HCT116 (cell line): Measurements from ENCODE around the gene RBM25. TPM values are rescaled to one million over a fixed set of nuclear protein-coding genes. Genes with fewer than 3 reads are reported as not detected.

ENCODE experiments used
- ATAC-seq: fragments of 200-7000 bp; cut with Tn5 transposase; 2 replicates; pipeline ENCODE4 v1.9.1; 2020; ENCODE audit warnings: mild to moderate bottlenecking, moderate library complexity
- BruUV-seq: library from RNA; stranded (reverse); fragments of 400-500 nt; replicated peaks from 2 replicates; lab custom pipeline; 2021; lab: Mats Ljungman, UMichigan
- CTCF ChIA-PET: fragments of 300-600 bp; sonication (Branson Sonifier 250); formaldehyde crosslinking; loops from one replicate; lab custom pipeline; 2021; ENCODE audit warnings: antibody characterized with exemption; lab: Charles Lee
- POLR2A ChIA-PET: fragments of 300-600, 350-600 bp; sonication (Branson Sonifier 250); formaldehyde crosslinking; loops from one replicate; lab custom pipeline; 2021; ENCODE audit warnings: antibody characterized with exemption; lab: Charles Lee
- RAD21 ChIA-PET, 2 experiments: fragments of 300-600 bp; sonication (Branson Sonifier 250); formaldehyde crosslinking; loops; one replicate each; lab custom pipeline; 2023; ENCODE audit warnings: low total read pairs in 2 of 2; ENCODE audit not compliant: uncharacterized antibody in 2 of 2, unreplicated experiment in 2 of 2, low non-redundant PET in 1 of 2; lab: Charles Lee
- DNase-seq: peaks from one replicate; pipeline ENCODE4 v3.0.0-alpha.2; 2010; ENCODE audit warnings: low read depth, low spot score
- H2AFZ ChIP-seq: fragments of 200-600 bp; shearing (Covaris generic), sonication (generic); 2 replicates; pipeline ENCODE4 v1.6.1; 2017; ENCODE audit warnings: low read depth, mixed run types, mixed read lengths, antibody characterized with exemption, low read length; ENCODE audit not compliant: poor library complexity, severe bottlenecking
- H3K27ac ChIP-seq: 2 replicates; pipeline ENCODE4 v1.5.1; 2012; ENCODE audit warnings: low read depth, low read length
- H3K27me3 ChIP-seq: fragments of 200-600 bp; sonication (generic); 2 replicates; pipeline ENCODE4 v1.6.1; 2016; ENCODE audit warnings: mixed run types, low read length, mixed read lengths; ENCODE audit not compliant: insufficient read depth
- H3K36me3 ChIP-seq, 2 experiments: fragments of 200-500 bp in 1 of 2; fragments of 200-600 bp in 1 of 2; sonication (Bioruptor generic) in 1 of 2; sonication (generic) in 1 of 2; 2 replicates each; pipeline versions ENCODE4 v1.5.1 to v1.6.1; 2014 to 2016; ENCODE audit warnings: low read length in 2 of 2, inconsistent platforms in 1 of 2, mixed read lengths in 1 of 2, mixed run types in 1 of 2; ENCODE audit not compliant: insufficient read depth in 2 of 2, control insufficient read depth in 1 of 2
- H3K4me1 ChIP-seq, 2 experiments: fragments of 200-600 bp in 1 of 2; sonication (generic) in 1 of 2; 2 replicates each; pipeline versions ENCODE4 v1.5.1 to v1.6.1; 2012 to 2017; ENCODE audit warnings: low read length in 2 of 2, inconsistent platforms in 1 of 2, mild to moderate bottlenecking in 1 of 2, mixed read lengths in 1 of 2, mixed run types in 1 of 2, moderate library complexity in 1 of 2; ENCODE audit not compliant: insufficient read depth in 2 of 2, control insufficient read depth in 1 of 2
- H3K4me2 ChIP-seq: fragments of 200-600 bp; sonication (generic); 2 replicates; pipeline ENCODE4 v1.6.1; 2017; ENCODE audit warnings: mixed run types, low read length, mixed read lengths
- H3K4me3 ChIP-seq, 2 experiments: fragments of 200-600 bp in 1 of 2; sonication (generic) in 1 of 2; replicated peaks in 1 of 2; 2 replicates each; pipeline ENCODE4 v1.5.1; 2011 to 2016; ENCODE audit warnings: low read length in 2 of 2, control low read depth in 1 of 2, low read depth in 1 of 2, mild to moderate bottlenecking in 1 of 2, mixed read lengths in 1 of 2, mixed run types in 1 of 2
- H3K79me2 ChIP-seq: fragments of 200-600 bp; sonication (generic); 2 replicates; pipeline ENCODE4 v1.6.1; 2017; ENCODE audit warnings: mild to moderate bottlenecking, mixed run types, low read length, moderate library complexity, mixed read lengths; ENCODE audit not compliant: insufficient read depth
- H3K9ac ChIP-seq: fragments of 200-600 bp; sonication (generic); 2 replicates; pipeline ENCODE4 v1.6.1; 2016; ENCODE audit warnings: low read length, mixed read lengths
- H3K9me2 ChIP-seq: fragments of 200-600 bp; sonication (generic), shearing (Covaris generic); 2 replicates; pipeline ENCODE4 v1.6.1; 2017; ENCODE audit warnings: mixed run types, mild to moderate bottlenecking, moderate library complexity; ENCODE audit not compliant: insufficient read depth
- H3K9me3 ChIP-seq, 2 experiments: fragments of 200-500 bp in 1 of 2; fragments of 200-600 bp in 1 of 2; sonication (Bioruptor generic) in 1 of 2; sonication (generic) in 1 of 2; 2 replicates each; pipeline ENCODE4 v1.6.1; 2014 to 2017; ENCODE audit warnings: low read length in 2 of 2, mixed read lengths in 2 of 2, inconsistent platforms in 1 of 2, low read depth in 1 of 2, mild to moderate bottlenecking in 1 of 2, mixed run types in 1 of 2, moderate library complexity in 1 of 2; ENCODE audit not compliant: control insufficient read depth in 1 of 2, insufficient read depth in 1 of 2
- H4K20me1 ChIP-seq: fragments of 200-600 bp; sonication (generic), shearing (Covaris generic); 2 replicates; pipeline ENCODE4 v1.6.1; 2017; ENCODE audit warnings: mixed run types, mild to moderate bottlenecking, moderate library complexity; ENCODE audit not compliant: insufficient read depth
- CEBPB ChIP-seq: IDR thresholded peaks from 2 replicates; pipeline ENCODE4 v1.6.1; 2012; ENCODE audit warnings: low read depth
- EGR1 ChIP-seq: IDR thresholded peaks from 2 replicates; pipeline ENCODE4 v1.6.1; 2012; ENCODE audit warnings: low read depth
- ELF1 ChIP-seq: IDR thresholded peaks from 2 replicates; pipeline ENCODE4 v1.6.1; 2012; ENCODE audit warnings: low read depth, borderline replicate concordance
- EZH2 ChIP-seq: fragments of 200-600 bp; sonication (generic); IDR thresholded peaks from 2 replicates; pipeline ENCODE4 v1.6.1; 2017; ENCODE audit warnings: antibody characterized with exemption, mixed run types
- EZH2phosphoT487 ChIP-seq: fragments of 200-600 bp; IDR thresholded peaks from 2 replicates; pipeline ENCODE4 v1.6.1; 2018; ENCODE audit warnings: antibody characterized with exemption, borderline replicate concordance
- JUND ChIP-seq: IDR thresholded peaks from 2 replicates; pipeline ENCODE4 v1.6.1; 2012
- POLR2A ChIP-seq: IDR thresholded peaks from 2 replicates; pipeline ENCODE4 v1.7.0; 2011; ENCODE audit warnings: borderline replicate concordance; ENCODE audit not compliant: insufficient read depth, insufficient read length; ENCODE audit errors: extremely low read depth
- POLR2AphosphoS5 ChIP-seq: IDR thresholded peaks from 2 replicates; pipeline ENCODE4 v1.6.1; 2011; ENCODE audit warnings: mild to moderate bottlenecking, low read depth, low read length, moderate library complexity
- SIN3A ChIP-seq: IDR thresholded peaks from 2 replicates; pipeline ENCODE4 v1.6.1; 2012; ENCODE audit warnings: low read depth
- SRF ChIP-seq: IDR thresholded peaks from 2 replicates; pipeline ENCODE4 v1.6.1; 2012; ENCODE audit warnings: low read depth
- TCF7L2 ChIP-seq: IDR thresholded peaks from 2 replicates; pipeline ENCODE4 v1.7.0; 2011; ENCODE audit warnings: borderline replicate concordance, inconsistent platforms; ENCODE audit not compliant: insufficient read depth, insufficient read length; ENCODE audit errors: extremely low read depth
- ZNF274 ChIP-seq: fragments of 200-500 bp; sonication (Bioruptor generic); IDR thresholded peaks from 2 replicates; pipeline ENCODE4 v1.6.1; 2014; ENCODE audit warnings: mild to moderate bottlenecking, low read depth, low read length, inconsistent platforms
- intact Hi-C: fragments of 100-400 bp; cut with micrococcal nuclease; formaldehyde crosslinking; loops from 2 replicates; pipeline ENCODE4 v1.10.0; 2022
- total RNA-seq: library from RNA; stranded (reverse); gene quantifications from one replicate; pipeline ENCODE4 v1.2.1, GENCODE V29; 2021; ENCODE audit not compliant: unreplicated experiment
- TF ChIP-seq, protein P1 (sequence below): IDR thresholded peaks from 2 replicates; pipeline ENCODE4 v1.6.1; 2012
- TF ChIP-seq, protein P2 (sequence below): IDR thresholded peaks from 2 replicates; pipeline ENCODE4 v1.6.1; 2011; ENCODE audit warnings: mild to moderate bottlenecking, low read length, moderate library complexity; ENCODE audit not compliant: insufficient replicate concordance; ENCODE audit errors: extremely low read depth
- TF ChIP-seq, protein P3 (sequence below): IDR thresholded peaks from 2 replicates; pipeline ENCODE4 v1.6.1; 2012; ENCODE audit warnings: low read depth
- TF ChIP-seq, protein P4 (sequence below), 3 experiments: fragments of 200-600 bp in 1 of 3; sonication (generic) in 1 of 3; IDR thresholded peaks in 2 of 3; conservative IDR thresholded peaks in 1 of 3; 2 replicates each; pipeline ENCODE4 v1.5.1; 2012 to 2017; ENCODE audit warnings: low read depth in 2 of 3, low read length in 2 of 3, antibody characterized with exemption in 1 of 3, borderline replicate concordance in 1 of 3, control low read depth in 1 of 3, mild to moderate bottlenecking in 1 of 3, mixed read lengths in 1 of 3, mixed run types in 1 of 3, moderate library complexity in 1 of 3; ENCODE audit not compliant: insufficient read depth in 1 of 3

The RBM25 gene
- total RNA-seq, 1 experiment from 2014 or later = 80.1 TPM

DNA sequence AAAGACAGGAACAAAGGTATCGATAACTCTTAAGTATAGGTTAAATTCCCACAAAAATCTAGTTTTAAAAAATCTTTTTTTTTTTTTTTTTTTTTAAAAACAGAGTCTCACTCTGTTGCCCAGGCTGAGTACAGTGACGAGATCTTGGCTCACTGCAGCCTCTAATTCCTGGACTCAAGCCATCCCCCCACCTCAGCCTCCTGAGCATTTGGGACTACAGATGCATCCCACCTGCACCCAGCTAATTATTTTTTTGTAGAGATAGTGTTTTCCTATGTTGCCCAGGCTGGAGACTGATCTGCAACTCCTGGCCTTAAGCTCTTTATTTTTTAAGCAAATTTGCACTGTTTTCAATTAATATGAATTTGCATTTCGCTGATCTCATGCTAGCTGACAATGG, 87.8 kb downstream of the RBM25 start:
- no peak overlapping the region for H2AFZ ChIP-seq
- H3K4me3 ChIP-seq = no peak overlapping the region
- H3K27ac ChIP-seq = no peak overlapping the region
- H4K20me1 ChIP-seq = no peaks in the 10 kb centered on the region
- peak overlapping the region; percentile 10; the same call in 1 of the 2 replicates for H3K4me2 ChIP-seq
- ATAC-seq (no peak), DNase-seq (no peak)
- no peaks in the 10 kb centered on the region for H3K9me3 ChIP-seq
- ChIA-PET RAD21 (no interaction called here), CTCF (no interaction called here), POLR2A (no interaction called here)
- H3K9me2 ChIP-seq = no peaks in the 10 kb centered on the region
- H3K79me2 ChIP-seq = peaks cover 42% of the 10 kb centered on the region
- H3K27me3 ChIP-seq = no peaks in the 10 kb centered on the region
- TF ChIP-seq SRF (no peak), ZNF274 (no peak), CEBPB (no peak), EGR1 (no peak), SIN3A (no peak), EZH2 (no peak), POLR2AphosphoS5 (no peak), TCF7L2 (no peak), EZH2phosphoT487 (no peak), POLR2A (no peak), ELF1 (no peak), JUND (no peak)
- TF ChIP-seq, protein P1, sequence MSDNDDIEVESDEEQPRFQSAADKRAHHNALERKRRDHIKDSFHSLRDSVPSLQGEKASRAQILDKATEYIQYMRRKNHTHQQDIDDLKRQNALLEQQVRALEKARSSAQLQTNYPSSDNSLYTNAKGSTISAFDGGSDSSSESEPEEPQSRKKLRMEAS = no peak
- TF ChIP-seq, protein P2, sequence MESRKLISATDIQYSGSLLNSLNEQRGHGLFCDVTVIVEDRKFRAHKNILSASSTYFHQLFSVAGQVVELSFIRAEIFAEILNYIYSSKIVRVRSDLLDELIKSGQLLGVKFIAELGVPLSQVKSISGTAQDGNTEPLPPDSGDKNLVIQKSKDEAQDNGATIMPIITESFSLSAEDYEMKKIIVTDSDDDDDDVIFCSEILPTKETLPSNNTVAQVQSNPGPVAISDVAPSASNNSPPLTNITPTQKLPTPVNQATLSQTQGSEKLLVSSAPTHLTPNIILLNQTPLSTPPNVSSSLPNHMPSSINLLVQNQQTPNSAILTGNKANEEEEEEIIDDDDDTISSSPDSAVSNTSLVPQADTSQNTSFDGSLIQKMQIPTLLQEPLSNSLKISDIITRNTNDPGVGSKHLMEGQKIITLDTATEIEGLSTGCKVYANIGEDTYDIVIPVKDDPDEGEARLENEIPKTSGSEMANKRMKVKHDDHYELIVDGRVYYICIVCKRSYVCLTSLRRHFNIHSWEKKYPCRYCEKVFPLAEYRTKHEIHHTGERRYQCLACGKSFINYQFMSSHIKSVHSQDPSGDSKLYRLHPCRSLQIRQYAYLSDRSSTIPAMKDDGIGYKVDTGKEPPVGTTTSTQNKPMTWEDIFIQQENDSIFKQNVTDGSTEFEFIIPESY = no peak
- TF ChIP-seq, protein P3, sequence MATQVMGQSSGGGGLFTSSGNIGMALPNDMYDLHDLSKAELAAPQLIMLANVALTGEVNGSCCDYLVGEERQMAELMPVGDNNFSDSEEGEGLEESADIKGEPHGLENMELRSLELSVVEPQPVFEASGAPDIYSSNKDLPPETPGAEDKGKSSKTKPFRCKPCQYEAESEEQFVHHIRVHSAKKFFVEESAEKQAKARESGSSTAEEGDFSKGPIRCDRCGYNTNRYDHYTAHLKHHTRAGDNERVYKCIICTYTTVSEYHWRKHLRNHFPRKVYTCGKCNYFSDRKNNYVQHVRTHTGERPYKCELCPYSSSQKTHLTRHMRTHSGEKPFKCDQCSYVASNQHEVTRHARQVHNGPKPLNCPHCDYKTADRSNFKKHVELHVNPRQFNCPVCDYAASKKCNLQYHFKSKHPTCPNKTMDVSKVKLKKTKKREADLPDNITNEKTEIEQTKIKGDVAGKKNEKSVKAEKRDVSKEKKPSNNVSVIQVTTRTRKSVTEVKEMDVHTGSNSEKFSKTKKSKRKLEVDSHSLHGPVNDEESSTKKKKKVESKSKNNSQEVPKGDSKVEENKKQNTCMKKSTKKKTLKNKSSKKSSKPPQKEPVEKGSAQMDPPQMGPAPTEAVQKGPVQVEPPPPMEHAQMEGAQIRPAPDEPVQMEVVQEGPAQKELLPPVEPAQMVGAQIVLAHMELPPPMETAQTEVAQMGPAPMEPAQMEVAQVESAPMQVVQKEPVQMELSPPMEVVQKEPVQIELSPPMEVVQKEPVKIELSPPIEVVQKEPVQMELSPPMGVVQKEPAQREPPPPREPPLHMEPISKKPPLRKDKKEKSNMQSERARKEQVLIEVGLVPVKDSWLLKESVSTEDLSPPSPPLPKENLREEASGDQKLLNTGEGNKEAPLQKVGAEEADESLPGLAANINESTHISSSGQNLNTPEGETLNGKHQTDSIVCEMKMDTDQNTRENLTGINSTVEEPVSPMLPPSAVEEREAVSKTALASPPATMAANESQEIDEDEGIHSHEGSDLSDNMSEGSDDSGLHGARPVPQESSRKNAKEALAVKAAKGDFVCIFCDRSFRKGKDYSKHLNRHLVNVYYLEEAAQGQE = no peak
- TF ChIP-seq, protein P4, sequence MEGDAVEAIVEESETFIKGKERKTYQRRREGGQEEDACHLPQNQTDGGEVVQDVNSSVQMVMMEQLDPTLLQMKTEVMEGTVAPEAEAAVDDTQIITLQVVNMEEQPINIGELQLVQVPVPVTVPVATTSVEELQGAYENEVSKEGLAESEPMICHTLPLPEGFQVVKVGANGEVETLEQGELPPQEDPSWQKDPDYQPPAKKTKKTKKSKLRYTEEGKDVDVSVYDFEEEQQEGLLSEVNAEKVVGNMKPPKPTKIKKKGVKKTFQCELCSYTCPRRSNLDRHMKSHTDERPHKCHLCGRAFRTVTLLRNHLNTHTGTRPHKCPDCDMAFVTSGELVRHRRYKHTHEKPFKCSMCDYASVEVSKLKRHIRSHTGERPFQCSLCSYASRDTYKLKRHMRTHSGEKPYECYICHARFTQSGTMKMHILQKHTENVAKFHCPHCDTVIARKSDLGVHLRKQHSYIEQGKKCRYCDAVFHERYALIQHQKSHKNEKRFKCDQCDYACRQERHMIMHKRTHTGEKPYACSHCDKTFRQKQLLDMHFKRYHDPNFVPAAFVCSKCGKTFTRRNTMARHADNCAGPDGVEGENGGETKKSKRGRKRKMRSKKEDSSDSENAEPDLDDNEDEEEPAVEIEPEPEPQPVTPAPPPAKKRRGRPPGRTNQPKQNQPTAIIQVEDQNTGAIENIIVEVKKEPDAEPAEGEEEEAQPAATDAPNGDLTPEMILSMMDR (IDR thresholded peaks at IDR 0.05 in 2 of 3, conservative IDR thresholded peaks at IDR 0.05 in 1 of 3; ENCODE audit: borderline replicate concordance in 1 of 3, insufficient read depth in 1 of 3, low read depth in 2 of 3, low read length in 2 of 3) = no peak
- no TSS peak for BruUV-seq
- H3K36me3 ChIP-seq = peaks cover 0 to 3% of the 10 kb centered on the region in 2 experiments; a peak in 1 of 4 replicates
- H3K4me1 ChIP-seq = peaks cover 4 to 20% of the 10 kb centered on the region in 2 experiments; a peak in 3 of 4 replicates
- H3K9ac ChIP-seq = no peak overlapping the region
- intact Hi-C loops = no loop called here
